Activated gamma-delta T cell treated with anti-CD3 and anti-CD28 coated beads, Interleukin-2, amount 50 U/mL, for 16 hours (primary cell): ENCODE results near the gene EIF3I.

Source experiments
- DNase-seq: peaks from one replicate; pipeline ENCODE4 v3.0.0-alpha.2; 2020; ENCODE audit warnings: low read depth

EIF3I gene

GRCh38 chr1:32266921-32267591 is 44.8 kb downstream of the EIF3I start:
- no peak for DNase-seq

GRCh38 chr1:32269744-32270143 is 47.5 kb downstream of the EIF3I start:
- DNase-seq: no peak

- DNase-seq: no peak
Measured at GRCh38 chr1:32272557-32273390, 50.6 kb downstream of the EIF3I start.

- peak; percentile 80 for DNase-seq
Measured at GRCh38 chr1:32273391-32274208, 51.4 kb downstream of the EIF3I start.

GRCh38 chr1:32274646-32275340 is 52.6 kb downstream of the EIF3I start:
- no peak for DNase-seq

GRCh38 chr1:32275424-32275823 is 53.2 kb downstream of the EIF3I start:
- DNase-seq: no peak

- no peak for DNase-seq
Measured at GRCh38 chr1:32276032-32276782, 54.0 kb downstream of the EIF3I start.
